HepG2 (cell line): ENCODE measurements around the gene RNASE4. TPM values are rescaled to one million over a fixed set of nuclear protein-coding genes. Genes with fewer than 3 reads are reported as not detected.

ENCODE experiments used
- ADNP ChIP-seq: sonication (generic); formaldehyde crosslinking; IDR thresholded peaks from 2 replicates; pipeline ENCODE4 v1.4.0; 2020; ENCODE audit warnings: missing genetic modification reagents
- AKAP8 ChIP-seq: sonication (generic); formaldehyde crosslinking; IDR thresholded peaks from 2 replicates; pipeline ENCODE4 v1.5.1; 2020; ENCODE audit warnings: mild to moderate bottlenecking, missing genetic modification reagents
- ATF1 ChIP-seq: IDR thresholded peaks from 2 replicates; pipeline ENCODE4 v1.6.1; 2016; ENCODE audit warnings: mild to moderate bottlenecking, control low read depth
- FOXK2 ChIP-seq: fragments of 450-650 bp; IDR thresholded peaks from 2 replicates; pipeline ENCODE4 v1.6.1; 2016
- GTF3A ChIP-seq: sonication (generic); formaldehyde crosslinking; conservative IDR thresholded peaks from 2 replicates; pipeline ENCODE4 v1.4.0; 2020; ENCODE audit warnings: mild to moderate bottlenecking, missing genetic modification reagents
- SALL1 ChIP-seq: sonication (generic); formaldehyde crosslinking; IDR thresholded peaks from 2 replicates; pipeline ENCODE4 v1.8.0; 2022; ENCODE audit warnings: mild to moderate bottlenecking, missing genetic modification reagents
- YEATS4 ChIP-seq: sonication (generic); formaldehyde crosslinking; IDR thresholded peaks from 2 replicates; pipeline ENCODE4 v1.4.0; 2020; ENCODE audit warnings: missing genetic modification reagents, borderline replicate concordance
- ZFP82 ChIP-seq: sonication (generic); formaldehyde crosslinking; IDR thresholded peaks from 2 replicates; pipeline ENCODE4 v1.5.1; 2020; ENCODE audit warnings: mild to moderate bottlenecking, missing genetic modification reagents, borderline replicate concordance
- ZNF343 ChIP-seq: sonication (generic); formaldehyde crosslinking; IDR thresholded peaks from 2 replicates; pipeline ENCODE4 v1.4.0; 2020; ENCODE audit warnings: mild to moderate bottlenecking, missing genetic modification reagents
- ZNF549 ChIP-seq: sonication (generic); formaldehyde crosslinking; IDR thresholded peaks from 2 replicates; pipeline ENCODE4 v1.5.0; 2020; ENCODE audit warnings: missing genetic modification reagents
- ZNF572 ChIP-seq: sonication (generic); formaldehyde crosslinking; IDR thresholded peaks from 2 replicates; pipeline ENCODE4 v1.5.1; 2020; ENCODE audit warnings: mild to moderate bottlenecking, missing genetic modification reagents
- ZNF598 ChIP-seq: sonication (generic); formaldehyde crosslinking; IDR thresholded peaks from 2 replicates; pipeline ENCODE4 v1.5.1; 2020; ENCODE audit warnings: mild to moderate bottlenecking, missing genetic modification reagents, borderline replicate concordance
- ZNF782 ChIP-seq: sonication (generic); formaldehyde crosslinking; IDR thresholded peaks from 2 replicates; pipeline ENCODE4 v1.4.0; 2020; ENCODE audit warnings: missing genetic modification reagents, mild to moderate bottlenecking, borderline replicate concordance
- ZNF816 ChIP-seq: sonication (generic); formaldehyde crosslinking; IDR thresholded peaks from 2 replicates; pipeline ENCODE4 v1.8.0; 2022; ENCODE audit warnings: missing genetic modification reagents, mild to moderate bottlenecking, borderline replicate concordance
- polyA plus RNA-seq, 8 experiments: library from polyadenylated mRNA; depleted of rRNA in 3 of 8; stranded (reverse) in 7 of 8; unstranded in 1 of 8; fragments of >200 nt; fragmentation: Illumina TruSeq in 4 of 8; extraction: Trizol in 4 of 8; gene quantifications; 2 replicates each; pipeline versions ENCODE4 v1.2.1 to v1.2.3, GENCODE V29; 2011 to 2016; ENCODE audit warnings: low read depth in 4 of 8, missing spikeins in 1 of 8, mixed read lengths in 1 of 8; ENCODE audit not compliant: insufficient read depth in 1 of 8
- total RNA-seq, 5 experiments: library from RNA; depleted of rRNA; stranded (reverse); fragments of >200 nt; fragmentation: Illumina TruSeq; extraction: Trizol; gene quantifications; 2 replicates each; pipeline ENCODE4 v1.2.3, GENCODE V29; 2016; ENCODE audit warnings: low read depth in 1 of 5
- TF ChIP-seq, protein P1 (sequence below): sonication (generic); formaldehyde crosslinking; IDR thresholded peaks from 2 replicates; pipeline ENCODE4 v1.4.0; 2020; ENCODE audit warnings: missing genetic modification reagents, borderline replicate concordance
- TF ChIP-seq, protein P2 (sequence below): sonication (generic); formaldehyde crosslinking; IDR thresholded peaks from 2 replicates; pipeline ENCODE4 v1.4.0; 2020; ENCODE audit warnings: missing genetic modification reagents, borderline replicate concordance
- TF ChIP-seq, protein P3 (sequence below): IDR thresholded peaks from 2 replicates; pipeline ENCODE4 v1.6.1; 2016; ENCODE audit warnings: missing genetic modification reagents, missing compliant biosample characterization
- TF ChIP-seq, protein P4 (sequence below): sonication (generic); formaldehyde crosslinking; IDR thresholded peaks from 2 replicates; pipeline ENCODE4 v1.4.0; 2020; ENCODE audit warnings: missing genetic modification reagents

Gene RNASE4
- total and polyA plus RNA-seq, 2 of the 13 experiments (the other 11 are each of a cell fraction or from before 2014, with no cell fraction given) = 109 to 983 TPM

DNA sequence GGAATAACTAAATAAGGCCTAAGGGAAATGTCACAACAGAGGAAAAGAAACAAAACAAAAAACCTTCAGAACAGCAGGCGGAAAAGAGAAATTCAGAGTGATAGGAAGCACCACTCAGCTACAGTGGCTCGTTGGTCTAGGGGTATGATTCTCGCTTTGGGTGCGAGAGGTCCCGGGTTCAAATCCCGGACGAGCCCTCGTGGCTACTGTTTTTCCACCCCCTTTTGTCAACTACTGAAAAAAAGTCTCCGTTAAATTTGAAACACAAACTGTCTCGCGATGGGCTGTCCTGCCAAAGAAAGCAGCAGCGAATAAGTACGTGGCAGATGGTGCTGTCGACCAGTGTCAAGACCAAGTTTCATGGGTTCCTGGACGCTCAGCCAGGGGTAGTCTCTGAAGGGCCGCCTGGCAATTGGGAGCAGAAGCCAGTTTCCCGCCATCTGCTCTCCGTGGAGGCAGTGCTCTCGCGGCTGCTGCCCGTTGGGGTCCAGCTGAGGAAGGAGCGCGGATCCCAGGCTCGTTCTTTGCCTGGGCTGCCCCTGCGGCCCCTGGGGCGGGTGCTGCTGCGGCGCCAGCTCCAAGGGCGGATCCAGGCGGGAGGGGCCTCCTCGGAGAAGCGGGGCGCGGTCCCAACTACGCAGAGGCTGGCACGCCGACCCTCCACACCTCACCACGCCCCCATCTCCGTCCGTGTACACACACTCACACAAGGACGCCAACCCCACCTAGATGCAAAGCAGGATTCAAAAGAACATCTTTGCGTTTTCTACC, at the start of gene RNASE4 (continued):
- TF ChIP-seq YEATS4 (CRISPR knock-in tag) (peak; percentile 90), SALL1 (peak; percentile 82), ATF1 (CRISPR knock-in tag) (0 out of 2 replicates have a peak, but pooled peaks have one; percentile 18), ZNF816 (CRISPR knock-in tag) (peak; percentile 92; the same call in 1 of the 2 replicates), ZNF549 (peak; percentile 66; the same call in 1 of the 2 replicates), ZNF572 (CRISPR knock-in tag) (0 out of 2 replicates have a peak, but pooled peaks have one; percentile 67), ZFP82 (0 out of 2 replicates have a peak, but pooled peaks have one; percentile 81), FOXK2 (peak; percentile 38; the same call in 1 of the 2 replicates), ZNF343 (CRISPR knock-in tag) (no peak), ADNP (CRISPR knock-in tag) (no peak; the same call in 1 of the 2 replicates), ZNF598 (0 out of 2 replicates have a peak, but pooled peaks have one; percentile 38), AKAP8 (CRISPR knock-in tag) (no peak), GTF3A (CRISPR knock-in tag) (no peak; the same call in 1 of the 2 replicates), ZNF782 (CRISPR knock-in tag) (0 out of 2 replicates have a peak, but pooled peaks have one; percentile 18)
- TF ChIP-seq, protein P1, sequence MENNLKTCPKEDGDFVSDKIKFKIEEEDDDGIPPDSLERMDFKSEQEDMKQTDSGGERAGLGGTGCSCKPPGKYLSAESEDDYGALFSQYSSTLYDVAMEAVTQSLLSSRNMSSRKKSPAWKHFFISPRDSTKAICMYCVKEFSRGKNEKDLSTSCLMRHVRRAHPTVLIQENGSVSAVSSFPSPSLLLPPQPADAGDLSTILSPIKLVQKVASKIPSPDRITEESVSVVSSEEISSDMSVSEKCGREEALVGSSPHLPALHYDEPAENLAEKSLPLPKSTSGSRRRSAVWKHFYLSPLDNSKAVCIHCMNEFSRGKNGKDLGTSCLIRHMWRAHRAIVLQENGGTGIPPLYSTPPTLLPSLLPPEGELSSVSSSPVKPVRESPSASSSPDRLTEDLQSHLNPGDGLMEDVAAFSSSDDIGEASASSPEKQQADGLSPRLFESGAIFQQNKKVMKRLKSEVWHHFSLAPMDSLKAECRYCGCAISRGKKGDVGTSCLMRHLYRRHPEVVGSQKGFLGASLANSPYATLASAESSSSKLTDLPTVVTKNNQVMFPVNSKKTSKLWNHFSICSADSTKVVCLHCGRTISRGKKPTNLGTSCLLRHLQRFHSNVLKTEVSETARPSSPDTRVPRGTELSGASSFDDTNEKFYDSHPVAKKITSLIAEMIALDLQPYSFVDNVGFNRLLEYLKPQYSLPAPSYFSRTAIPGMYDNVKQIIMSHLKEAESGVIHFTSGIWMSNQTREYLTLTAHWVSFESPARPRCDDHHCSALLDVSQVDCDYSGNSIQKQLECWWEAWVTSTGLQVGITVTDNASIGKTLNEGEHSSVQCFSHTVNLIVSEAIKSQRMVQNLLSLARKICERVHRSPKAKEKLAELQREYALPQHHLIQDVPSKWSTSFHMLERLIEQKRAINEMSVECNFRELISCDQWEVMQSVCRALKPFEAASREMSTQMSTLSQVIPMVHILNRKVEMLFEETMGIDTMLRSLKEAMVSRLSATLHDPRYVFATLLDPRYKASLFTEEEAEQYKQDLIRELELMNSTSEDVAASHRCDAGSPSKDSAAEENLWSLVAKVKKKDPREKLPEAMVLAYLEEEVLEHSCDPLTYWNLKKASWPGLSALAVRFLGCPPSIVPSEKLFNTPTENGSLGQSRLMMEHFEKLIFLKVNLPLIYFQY (CRISPR knock-in tag) = peak; percentile 27; the same call in 1 of the 2 replicates
- TF ChIP-seq, protein P2, sequence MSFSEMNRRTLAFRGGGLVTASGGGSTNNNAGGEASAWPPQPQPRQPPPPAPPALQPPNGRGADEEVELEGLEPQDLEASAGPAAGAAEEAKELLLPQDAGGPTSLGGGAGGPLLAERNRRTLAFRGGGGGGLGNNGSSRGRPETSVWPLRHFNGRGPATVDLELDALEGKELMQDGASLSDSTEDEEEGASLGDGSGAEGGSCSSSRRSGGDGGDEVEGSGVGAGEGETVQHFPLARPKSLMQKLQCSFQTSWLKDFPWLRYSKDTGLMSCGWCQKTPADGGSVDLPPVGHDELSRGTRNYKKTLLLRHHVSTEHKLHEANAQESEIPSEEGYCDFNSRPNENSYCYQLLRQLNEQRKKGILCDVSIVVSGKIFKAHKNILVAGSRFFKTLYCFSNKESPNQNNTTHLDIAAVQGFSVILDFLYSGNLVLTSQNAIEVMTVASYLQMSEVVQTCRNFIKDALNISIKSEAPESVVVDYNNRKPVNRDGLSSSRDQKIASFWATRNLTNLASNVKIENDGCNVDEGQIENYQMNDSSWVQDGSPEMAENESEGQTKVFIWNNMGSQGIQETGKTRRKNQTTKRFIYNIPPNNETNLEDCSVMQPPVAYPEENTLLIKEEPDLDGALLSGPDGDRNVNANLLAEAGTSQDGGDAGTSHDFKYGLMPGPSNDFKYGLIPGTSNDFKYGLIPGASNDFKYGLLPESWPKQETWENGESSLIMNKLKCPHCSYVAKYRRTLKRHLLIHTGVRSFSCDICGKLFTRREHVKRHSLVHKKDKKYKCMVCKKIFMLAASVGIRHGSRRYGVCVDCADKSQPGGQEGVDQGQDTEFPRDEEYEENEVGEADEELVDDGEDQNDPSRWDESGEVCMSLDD (CRISPR knock-in tag) = 0 out of 2 replicates have a peak, but pooled peaks have one; percentile 34
- TF ChIP-seq, protein P3, sequence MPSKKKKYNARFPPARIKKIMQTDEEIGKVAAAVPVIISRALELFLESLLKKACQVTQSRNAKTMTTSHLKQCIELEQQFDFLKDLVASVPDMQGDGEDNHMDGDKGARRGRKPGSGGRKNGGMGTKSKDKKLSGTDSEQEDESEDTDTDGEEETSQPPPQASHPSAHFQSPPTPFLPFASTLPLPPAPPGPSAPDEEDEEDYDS = peak; percentile 90
- TF ChIP-seq, protein P4, sequence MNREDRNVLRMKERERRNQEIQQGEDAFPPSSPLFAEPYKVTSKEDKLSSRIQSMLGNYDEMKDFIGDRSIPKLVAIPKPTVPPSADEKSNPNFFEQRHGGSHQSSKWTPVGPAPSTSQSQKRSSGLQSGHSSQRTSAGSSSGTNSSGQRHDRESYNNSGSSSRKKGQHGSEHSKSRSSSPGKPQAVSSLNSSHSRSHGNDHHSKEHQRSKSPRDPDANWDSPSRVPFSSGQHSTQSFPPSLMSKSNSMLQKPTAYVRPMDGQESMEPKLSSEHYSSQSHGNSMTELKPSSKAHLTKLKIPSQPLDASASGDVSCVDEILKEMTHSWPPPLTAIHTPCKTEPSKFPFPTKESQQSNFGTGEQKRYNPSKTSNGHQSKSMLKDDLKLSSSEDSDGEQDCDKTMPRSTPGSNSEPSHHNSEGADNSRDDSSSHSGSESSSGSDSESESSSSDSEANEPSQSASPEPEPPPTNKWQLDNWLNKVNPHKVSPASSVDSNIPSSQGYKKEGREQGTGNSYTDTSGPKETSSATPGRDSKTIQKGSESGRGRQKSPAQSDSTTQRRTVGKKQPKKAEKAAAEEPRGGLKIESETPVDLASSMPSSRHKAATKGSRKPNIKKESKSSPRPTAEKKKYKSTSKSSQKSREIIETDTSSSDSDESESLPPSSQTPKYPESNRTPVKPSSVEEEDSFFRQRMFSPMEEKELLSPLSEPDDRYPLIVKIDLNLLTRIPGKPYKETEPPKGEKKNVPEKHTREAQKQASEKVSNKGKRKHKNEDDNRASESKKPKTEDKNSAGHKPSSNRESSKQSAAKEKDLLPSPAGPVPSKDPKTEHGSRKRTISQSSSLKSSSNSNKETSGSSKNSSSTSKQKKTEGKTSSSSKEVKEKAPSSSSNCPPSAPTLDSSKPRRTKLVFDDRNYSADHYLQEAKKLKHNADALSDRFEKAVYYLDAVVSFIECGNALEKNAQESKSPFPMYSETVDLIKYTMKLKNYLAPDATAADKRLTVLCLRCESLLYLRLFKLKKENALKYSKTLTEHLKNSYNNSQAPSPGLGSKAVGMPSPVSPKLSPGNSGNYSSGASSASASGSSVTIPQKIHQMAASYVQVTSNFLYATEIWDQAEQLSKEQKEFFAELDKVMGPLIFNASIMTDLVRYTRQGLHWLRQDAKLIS = 0 out of 2 replicates have a peak, but pooled peaks have one; percentile 66
